ENCODE measurements around the gene ZNF224. TPM values are rescaled to one million over a fixed set of nuclear protein-coding genes. Genes with fewer than 3 reads are reported as not detected.
A peak's percentile ranks its signal among the peaks of the same experiment; 100 is the strongest.
"Not testable (repeated sequence)": the region's sequence is repeated elsewhere in the genome, so short reads cannot be mapped to it uniquely, and the experiment has no call there.

Gene ZNF224
- total and polyA plus RNA-seq, 2 of the 13 experiments (the other 11 are each of a cell fraction or from before 2014, with no cell fraction given), result 13.0 to 16.1 TPM

DNA sequence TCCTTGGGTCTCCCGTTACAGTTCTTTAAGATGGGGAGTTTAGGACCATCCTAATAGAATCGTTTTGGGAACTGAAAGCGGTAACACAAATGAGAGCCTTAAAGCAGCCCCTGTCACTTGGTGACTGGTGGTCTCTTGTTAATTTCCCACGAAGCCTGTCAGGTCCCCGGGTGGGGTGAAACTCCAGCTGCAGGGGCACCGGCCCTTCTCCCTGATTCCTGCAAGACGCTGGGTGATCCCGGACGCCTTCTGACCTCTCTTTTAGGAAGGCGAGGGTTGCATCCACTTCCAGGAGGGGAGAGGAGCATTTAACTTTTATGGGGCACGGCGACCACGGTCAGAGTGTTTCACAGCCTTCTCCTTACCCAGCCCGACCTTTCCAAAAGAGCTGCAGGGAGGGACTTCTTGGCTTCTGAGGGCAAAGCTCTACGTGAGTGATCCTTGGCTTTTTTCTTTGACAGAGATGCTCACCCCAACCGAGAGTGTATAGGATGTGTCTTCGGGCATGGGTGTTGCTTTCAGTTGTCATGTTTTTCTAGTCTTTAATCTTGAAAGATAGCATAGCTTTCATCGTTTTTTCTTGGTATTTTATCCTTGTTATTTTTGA, 19.7 kb downstream of the ZNF224 start:
- Histone ChIP-seq H3K79me2 (ENCODE audit: insufficient read depth, low read length) (no peaks in the 10 kb centered on the region), H2AFZ (ENCODE audit: low read length) (peak overlapping the region; percentile 19), H3K27ac (ENCODE audit: extremely low read length, insufficient read depth, low read length) (peak overlapping the region; percentile 51), H3K36me3 (replicated peaks in 1 of 2; ENCODE audit: control insufficient read depth in 1 of 2, insufficient read depth in 2 of 2, low read length in 2 of 2) (peaks cover 2 to 6% of the 10 kb centered on the region in 2 experiments; a peak in 3 of 5 replicates), H3K27me3 (ENCODE audit: control insufficient read depth in 1 of 2, insufficient read depth in 2 of 2, low read length in 2 of 2) (no peaks in the 10 kb centered on the region; a peak in 1 of 5 replicates), H4K20me1 (ENCODE audit: insufficient read depth, low read length) (no peaks in the 10 kb centered on the region), H3K9ac (ENCODE audit: insufficient read depth, low read depth, low read length) (peak overlapping the region; percentile 76), H3K4me3 (replicated peaks in 1 of 3; ENCODE audit: insufficient read depth in 1 of 3, low read depth in 2 of 3, low read length in 3 of 3) (peak overlapping the region; percentile 82 to 92 (median 82)), H3K4me1 (ENCODE audit: insufficient read depth, low read length) (peaks cover 14% of the 10 kb centered on the region), H3K4me2 (ENCODE audit: low read depth, low read length) (peak overlapping the region; percentile 80), H3K9me3 (ENCODE audit: low read length) (no peaks in the 10 kb centered on the region)
- TF ChIP-seq, protein P1, sequence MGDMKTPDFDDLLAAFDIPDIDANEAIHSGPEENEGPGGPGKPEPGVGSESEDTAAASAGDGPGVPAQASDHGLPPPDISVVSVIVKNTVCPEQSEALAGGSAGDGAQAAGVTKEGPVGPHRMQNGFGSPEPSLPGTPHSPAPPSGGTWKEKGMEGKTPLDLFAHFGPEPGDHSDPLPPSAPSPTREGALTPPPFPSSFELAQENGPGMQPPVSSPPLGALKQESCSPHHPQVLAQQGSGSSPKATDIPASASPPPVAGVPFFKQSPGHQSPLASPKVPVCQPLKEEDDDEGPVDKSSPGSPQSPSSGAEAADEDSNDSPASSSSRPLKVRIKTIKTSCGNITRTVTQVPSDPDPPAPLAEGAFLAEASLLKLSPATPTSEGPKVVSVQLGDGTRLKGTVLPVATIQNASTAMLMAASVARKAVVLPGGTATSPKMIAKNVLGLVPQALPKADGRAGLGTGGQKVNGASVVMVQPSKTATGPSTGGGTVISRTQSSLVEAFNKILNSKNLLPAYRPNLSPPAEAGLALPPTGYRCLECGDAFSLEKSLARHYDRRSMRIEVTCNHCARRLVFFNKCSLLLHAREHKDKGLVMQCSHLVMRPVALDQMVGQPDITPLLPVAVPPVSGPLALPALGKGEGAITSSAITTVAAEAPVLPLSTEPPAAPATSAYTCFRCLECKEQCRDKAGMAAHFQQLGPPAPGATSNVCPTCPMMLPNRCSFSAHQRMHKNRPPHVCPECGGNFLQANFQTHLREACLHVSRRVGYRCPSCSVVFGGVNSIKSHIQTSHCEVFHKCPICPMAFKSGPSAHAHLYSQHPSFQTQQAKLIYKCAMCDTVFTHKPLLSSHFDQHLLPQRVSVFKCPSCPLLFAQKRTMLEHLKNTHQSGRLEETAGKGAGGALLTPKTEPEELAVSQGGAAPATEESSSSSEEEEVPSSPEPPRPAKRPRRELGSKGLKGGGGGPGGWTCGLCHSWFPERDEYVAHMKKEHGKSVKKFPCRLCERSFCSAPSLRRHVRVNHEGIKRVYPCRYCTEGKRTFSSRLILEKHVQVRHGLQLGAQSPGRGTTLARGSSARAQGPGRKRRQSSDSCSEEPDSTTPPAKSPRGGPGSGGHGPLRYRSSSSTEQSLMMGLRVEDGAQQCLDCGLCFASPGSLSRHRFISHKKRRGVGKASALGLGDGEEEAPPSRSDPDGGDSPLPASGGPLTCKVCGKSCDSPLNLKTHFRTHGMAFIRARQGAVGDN (CRISPR knock-in tag; IDR thresholded peaks at IDR 0.05), result peak; percentile 1; the same call in 1 of the 2 replicates
- no peak for TF ChIP-seq JUND (CRISPR knock-in tag; IDR thresholded peaks at IDR 0.05)
- 3% methylated on average over 7 of the region's 18 CpGs for WGBS (ENCODE audit: low lambda C conversion rate)
- ChIA-PET CTCF (ENCODE audit: low intra/inter-chr PET ratio, low total read pairs) (no interaction called here), POLR2A (interaction anchor here (1.3 to 3.5 kb wide), 3 partner anchors 19 to 93 kb away, joined by 5 to 19 read pairs (median 11); partner anchors contain the start of genes ZNF224 and ZNF226)
- in situ Hi-C loops (cut with HindIII; ENCODE audit: extremely low pct_ligation_motif_present, low pct_unique_long_range_greater_than_20kb) (no loop called here), intact Hi-C loops (cut with micrococcal nuclease; ENCODE audit: unreplicated experiment) (loop anchor here (1.0 to 10.0 kb wide), 3 partner anchors 98 to 179 kb away; partner anchors contain the start of genes ZNF227, ZNF230 and ZNF45)
- ATAC-seq, result peak; percentile 10
- BruUV-seq (replicated peaks), result TSS peak; percentile 78
- DNase-seq (ENCODE audit: low spot score), result no peak
- no peak for FAIRE-seq

DNA sequence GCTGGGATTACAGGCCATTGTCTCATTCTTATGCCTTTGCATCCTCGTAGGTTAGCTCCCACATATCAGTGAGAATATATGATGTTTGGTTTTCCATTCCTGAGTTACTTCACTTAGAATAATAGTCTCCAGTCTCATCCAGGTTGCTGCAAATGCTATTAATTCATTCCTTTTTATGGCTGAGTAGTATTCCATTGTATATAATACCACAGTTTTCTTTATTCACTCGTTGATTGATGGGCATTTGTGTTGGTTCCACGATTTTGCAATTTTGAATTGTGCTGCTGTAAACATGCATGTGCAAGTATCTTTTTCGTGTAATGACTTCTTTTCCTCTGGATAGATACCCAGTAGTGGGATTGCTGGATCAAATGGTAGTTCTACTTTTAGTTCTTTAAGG, 27.0 kb downstream of the ZNF224 start:
- 92% methylated on average over 4 of the region's 4 CpGs for WGBS (ENCODE audit: low lambda C conversion rate)

More for the DNA sequence above, 27.0 kb downstream of the ZNF224 start:
- BruUV-seq (replicated peaks); H3K4me1 ChIP-seq (ENCODE audit: insufficient read depth, low read length); intact Hi-C loops (cut with micrococcal nuclease; ENCODE audit: unreplicated experiment); POLR2A ChIA-PET; H4K20me1 ChIP-seq (ENCODE audit: insufficient read depth, low read length); ATAC-seq; H3K9me3 ChIP-seq (ENCODE audit: low read length); H3K27ac ChIP-seq (ENCODE audit: extremely low read length, insufficient read depth, low read length); CTCF ChIA-PET (ENCODE audit: low intra/inter-chr PET ratio, low total read pairs); DNase-seq (ENCODE audit: low spot score); H3K4me2 ChIP-seq (ENCODE audit: low read depth, low read length); in situ Hi-C loops (cut with HindIII; ENCODE audit: extremely low pct_ligation_motif_present, low pct_unique_long_range_greater_than_20kb); H3K27me3 ChIP-seq (ENCODE audit: control insufficient read depth in 1 of 2, insufficient read depth in 2 of 2, low read length in 2 of 2); H3K9ac ChIP-seq (ENCODE audit: insufficient read depth, low read depth, low read length); H3K4me3 ChIP-seq (replicated peaks in 1 of 3; ENCODE audit: insufficient read depth in 1 of 3, low read depth in 2 of 3, low read length in 3 of 3); H3K79me2 ChIP-seq (ENCODE audit: insufficient read depth, low read length); H2AFZ ChIP-seq (ENCODE audit: low read length); FAIRE-seq: not testable (repeated sequence)
- H3K36me3 ChIP-seq (replicated peaks in 1 of 2; ENCODE audit: control insufficient read depth in 1 of 2, insufficient read depth in 2 of 2, low read length in 2 of 2), result peaks cover 2 to 14% of the 10 kb centered on the region in 2 experiments; a peak in 3 of 5 replicates

Data from HepG2 (cell line).